Ishikawa (cell line): ENCODE measurements around the gene RIMBP2.

ENCODE experiments used
- CEBPB ChIP-seq: IDR thresholded peaks from 2 replicates; pipeline ENCODE4 v1.6.1; 2012
- CREB1 ChIP-seq: IDR thresholded peaks from 2 replicates; pipeline ENCODE4 v1.6.1; 2012; ENCODE audit warnings: low read depth
- EGR1 ChIP-seq: IDR thresholded peaks from 2 replicates; pipeline ENCODE4 v1.6.1; 2012
- EP300 ChIP-seq: IDR thresholded peaks from 2 replicates; pipeline ENCODE4 v1.6.1; 2012; ENCODE audit warnings: borderline replicate concordance
- FOXM1 ChIP-seq: IDR thresholded peaks from 2 replicates; pipeline ENCODE4 v1.6.1; 2012; ENCODE audit warnings: low read depth, borderline replicate concordance
- NFIC ChIP-seq: IDR thresholded peaks from 2 replicates; pipeline ENCODE4 v1.6.1; 2012
- RAD21 ChIP-seq: IDR thresholded peaks from 2 replicates; pipeline ENCODE4 v1.6.1; 2012; ENCODE audit warnings: low read depth
- TAF1 ChIP-seq: IDR thresholded peaks from 2 replicates; pipeline ENCODE4 v1.6.1; 2012; ENCODE audit warnings: low read depth, mild to moderate bottlenecking
- TCF12 ChIP-seq: IDR thresholded peaks from 2 replicates; pipeline ENCODE4 v1.6.1; 2012; ENCODE audit warnings: low read depth
- YY1 ChIP-seq: IDR thresholded peaks from 2 replicates; pipeline ENCODE4 v1.6.1; 2012; ENCODE audit warnings: low read depth
- TF ChIP-seq, protein P1 (sequence below): IDR thresholded peaks from 2 replicates; pipeline ENCODE4 v1.6.1; 2012
- TF ChIP-seq, protein P2 (sequence below): IDR thresholded peaks from 2 replicates; pipeline ENCODE4 v1.6.1; 2012
- TF ChIP-seq, protein P3 (sequence below): IDR thresholded peaks from 2 replicates; pipeline ENCODE4 v1.6.1; 2012; ENCODE audit warnings: low read depth, mild to moderate bottlenecking

DNA sequence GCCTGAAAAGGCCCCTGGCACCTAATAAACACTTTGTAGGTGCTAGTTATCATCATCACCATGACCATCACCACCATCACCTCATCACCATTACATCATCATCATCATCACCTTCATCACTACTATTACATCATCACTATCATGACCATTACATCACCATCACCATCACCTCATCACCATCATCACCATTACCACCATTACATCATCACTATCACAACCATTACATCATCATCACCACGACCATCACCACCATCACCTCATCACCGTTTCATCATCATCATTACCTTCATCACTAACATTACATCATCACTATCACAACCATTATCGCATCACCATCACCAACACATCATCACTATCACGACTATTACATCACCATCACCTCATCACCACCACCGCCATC, 132.8 kb downstream of the RIMBP2 start:
- TF ChIP-seq, protein P1, sequence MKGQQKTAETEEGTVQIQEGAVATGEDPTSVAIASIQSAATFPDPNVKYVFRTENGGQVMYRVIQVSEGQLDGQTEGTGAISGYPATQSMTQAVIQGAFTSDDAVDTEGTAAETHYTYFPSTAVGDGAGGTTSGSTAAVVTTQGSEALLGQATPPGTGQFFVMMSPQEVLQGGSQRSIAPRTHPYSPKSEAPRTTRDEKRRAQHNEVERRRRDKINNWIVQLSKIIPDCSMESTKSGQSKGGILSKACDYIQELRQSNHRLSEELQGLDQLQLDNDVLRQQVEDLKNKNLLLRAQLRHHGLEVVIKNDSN, result no peak
- TF ChIP-seq EP300 (no peak), CEBPB (no peak), NFIC (no peak), TAF1 (no peak), YY1 (no peak), TCF12 (no peak), RAD21 (no peak), CREB1 (no peak), FOXM1 (no peak), EGR1 (no peak)
- TF ChIP-seq, protein P2, sequence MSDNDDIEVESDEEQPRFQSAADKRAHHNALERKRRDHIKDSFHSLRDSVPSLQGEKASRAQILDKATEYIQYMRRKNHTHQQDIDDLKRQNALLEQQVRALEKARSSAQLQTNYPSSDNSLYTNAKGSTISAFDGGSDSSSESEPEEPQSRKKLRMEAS, result no peak
- TF ChIP-seq, protein P3, sequence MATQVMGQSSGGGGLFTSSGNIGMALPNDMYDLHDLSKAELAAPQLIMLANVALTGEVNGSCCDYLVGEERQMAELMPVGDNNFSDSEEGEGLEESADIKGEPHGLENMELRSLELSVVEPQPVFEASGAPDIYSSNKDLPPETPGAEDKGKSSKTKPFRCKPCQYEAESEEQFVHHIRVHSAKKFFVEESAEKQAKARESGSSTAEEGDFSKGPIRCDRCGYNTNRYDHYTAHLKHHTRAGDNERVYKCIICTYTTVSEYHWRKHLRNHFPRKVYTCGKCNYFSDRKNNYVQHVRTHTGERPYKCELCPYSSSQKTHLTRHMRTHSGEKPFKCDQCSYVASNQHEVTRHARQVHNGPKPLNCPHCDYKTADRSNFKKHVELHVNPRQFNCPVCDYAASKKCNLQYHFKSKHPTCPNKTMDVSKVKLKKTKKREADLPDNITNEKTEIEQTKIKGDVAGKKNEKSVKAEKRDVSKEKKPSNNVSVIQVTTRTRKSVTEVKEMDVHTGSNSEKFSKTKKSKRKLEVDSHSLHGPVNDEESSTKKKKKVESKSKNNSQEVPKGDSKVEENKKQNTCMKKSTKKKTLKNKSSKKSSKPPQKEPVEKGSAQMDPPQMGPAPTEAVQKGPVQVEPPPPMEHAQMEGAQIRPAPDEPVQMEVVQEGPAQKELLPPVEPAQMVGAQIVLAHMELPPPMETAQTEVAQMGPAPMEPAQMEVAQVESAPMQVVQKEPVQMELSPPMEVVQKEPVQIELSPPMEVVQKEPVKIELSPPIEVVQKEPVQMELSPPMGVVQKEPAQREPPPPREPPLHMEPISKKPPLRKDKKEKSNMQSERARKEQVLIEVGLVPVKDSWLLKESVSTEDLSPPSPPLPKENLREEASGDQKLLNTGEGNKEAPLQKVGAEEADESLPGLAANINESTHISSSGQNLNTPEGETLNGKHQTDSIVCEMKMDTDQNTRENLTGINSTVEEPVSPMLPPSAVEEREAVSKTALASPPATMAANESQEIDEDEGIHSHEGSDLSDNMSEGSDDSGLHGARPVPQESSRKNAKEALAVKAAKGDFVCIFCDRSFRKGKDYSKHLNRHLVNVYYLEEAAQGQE, result no peak
